Ecto neural progenitor cell (in vitro differentiated cells): Measurements from ENCODE around the gene TCEAL7.
"Not testable (repeated sequence)": the region's sequence is repeated elsewhere in the genome, so short reads cannot be mapped to it uniquely, and the experiment has no call there.

Source experiments
- DNase-seq: peaks from one replicate; pipeline ENCODE4 v3.0.0-alpha.2; 2018; ENCODE audit warnings: low spot score

The TCEAL7 gene

GRCh38 chrX:103329991-103330390 is at the start of gene TCEAL7:
TCEAL7 (plus strand) TSS chrX:103330239; CDS start chrX:103331404, 1,165 bp downstream.
- peak; percentile 64 for DNase-seq

- DNase-seq = no peak
Measured at GRCh38 chrX:103293118-103293517, 36.9 kb upstream of the TCEAL7 start.

- DNase-seq = no peak
Measured at GRCh38 chrX:103304705-103305104, 25.3 kb upstream of the TCEAL7 start.

- DNase-seq = not testable (repeated sequence)
Measured at GRCh38 chrX:103305666-103306065, 24.4 kb upstream of the TCEAL7 start.

- DNase-seq = peak; percentile 53
Measured at GRCh38 chrX:103309860-103310554, 20.0 kb upstream of the TCEAL7 start.

GRCh38 chrX:103310555-103311398 is 19.3 kb upstream of the TCEAL7 start, which contains the start of gene BEX2:
BEX2 (minus strand) TSS chrX:103310990; CDS start chrX:103309976, 1,014 bp downstream.
- peak; percentile 90 for DNase-seq

- DNase-seq = no peak
Measured at GRCh38 chrX:103311399-103311780, 18.6 kb upstream of the TCEAL7 start.

- DNase-seq = peak; percentile 63
Measured at GRCh38 chrX:103330681-103331288, 746 bp downstream of the TCEAL7 start.

GRCh38 chrX:103338663-103339062 is 8.6 kb downstream of the TCEAL7 start:
- no peak for DNase-seq

GRCh38 chrX:103343105-103343504 is 13.1 kb downstream of the TCEAL7 start:
- DNase-seq = no peak

- no peak for DNase-seq
Measured at GRCh38 chrX:103344606-103345005, 14.6 kb downstream of the TCEAL7 start.

GRCh38 chrX:103347682-103348397 is 17.8 kb downstream of the TCEAL7 start:
- no peak for DNase-seq

GRCh38 chrX:103356130-103356798 is 26.2 kb downstream of the TCEAL7 start, which contains the start of gene TCEAL9:
TCEAL9 (plus strand) TSS chrX:103356506; CDS start chrX:103357685, 1,179 bp downstream.
- peak; percentile 78 for DNase-seq

- DNase-seq = no peak
Measured at GRCh38 chrX:103356858-103357257, 26.8 kb downstream of the TCEAL7 start.

GRCh38 chrX:103357871-103358270 is 27.8 kb downstream of the TCEAL7 start:
- no peak for DNase-seq

GRCh38 chrX:103359605-103360004 is 29.6 kb downstream of the TCEAL7 start:
- not testable (repeated sequence) for DNase-seq

- no peak for DNase-seq
Measured at GRCh38 chrX:103360092-103360491, 30.1 kb downstream of the TCEAL7 start.

GRCh38 chrX:103360916-103361315 is 30.9 kb downstream of the TCEAL7 start:
- no peak for DNase-seq

GRCh38 chrX:103361798-103362197 is 31.8 kb downstream of the TCEAL7 start:
- DNase-seq = no peak

- DNase-seq = no peak
Measured at GRCh38 chrX:103362474-103362873, 32.4 kb downstream of the TCEAL7 start.

GRCh38 chrX:103363046-103363445 is 33.0 kb downstream of the TCEAL7 start:
- no peak for DNase-seq
